ENCODE results near the gene GABRD.

The GABRD gene

GRCh38 chr1:2061065-2061778 is 42.1 kb downstream of the GABRD start:
- Histone ChIP-seq H3K9me3 (ENCODE audit: insufficient read depth, low read depth, low read length) (no peaks in the 10 kb centered on the region), H3F3A (ENCODE audit: low read depth) (no peaks in the 10 kb centered on the region), H3K4me3 (ENCODE audit: low read length, poor library complexity, severe bottlenecking) (no peak overlapping the region), H3K9ac (ENCODE audit: low read depth, low read length, poor library complexity, severe bottlenecking) (no peak overlapping the region), H3K36me3 (ENCODE audit: insufficient read depth, low read length) (no peaks in the 10 kb centered on the region), H3K9me2 (replicated peaks; ENCODE audit: low read depth, low read length) (no peaks in the 10 kb centered on the region), H3K4me1 (ENCODE audit: insufficient read depth, low read length, poor library complexity, severe bottlenecking) (no peaks in the 10 kb centered on the region), H3K27me3 (ENCODE audit: insufficient read depth, low read length, poor library complexity, severe bottlenecking) (no peaks in the 10 kb centered on the region), H4K20me1 (ENCODE audit: insufficient read depth, low read length, poor library complexity, severe bottlenecking) (no peaks in the 10 kb centered on the region), H3K79me2 (ENCODE audit: insufficient read depth, low read length) (no peaks in the 10 kb centered on the region), H2AFZ (ENCODE audit: low read length) (no peak overlapping the region), H3K4me2 (ENCODE audit: low read depth, low read length, poor library complexity, severe bottlenecking) (no peak overlapping the region)
- no peak for TF ChIP-seq CTCF (conservative IDR thresholded peaks at IDR 0.05; ENCODE audit: low read length)
- TF ChIP-seq EZH2phosphoT487 (IDR thresholded peaks at IDR 0.05; ENCODE audit: borderline replicate concordance), result no peak

- Histone ChIP-seq H3K9me2 (replicated peaks; ENCODE audit: low read depth, low read length) (no peaks in the 10 kb centered on the region), H3K27me3 (ENCODE audit: insufficient read depth, low read length, poor library complexity, severe bottlenecking) (no peaks in the 10 kb centered on the region), H3F3A (ENCODE audit: low read depth) (no peaks in the 10 kb centered on the region)
These were observed 46.6 kb downstream of the GABRD start for GRCh38 chr1:2065699-2066098.

GRCh38 chr1:2067393-2067792 is 48.2 kb downstream of the GABRD start:
- no peaks in the 10 kb centered on the region for H3K4me1 ChIP-seq (ENCODE audit: insufficient read depth, low read length, poor library complexity, severe bottlenecking)
- no peaks in the 10 kb centered on the region for H4K20me1 ChIP-seq (ENCODE audit: insufficient read depth, low read length, poor library complexity, severe bottlenecking)
- H3K27me3 ChIP-seq (ENCODE audit: insufficient read depth, low read length, poor library complexity, severe bottlenecking), result no peaks in the 10 kb centered on the region
- no peak overlapping the region for H3K4me2 ChIP-seq (ENCODE audit: low read depth, low read length, poor library complexity, severe bottlenecking)
- no peaks in the 10 kb centered on the region for H3K36me3 ChIP-seq (ENCODE audit: insufficient read depth, low read length)
- H3K4me3 ChIP-seq (ENCODE audit: low read length, poor library complexity, severe bottlenecking), result no peak overlapping the region
- no peaks in the 10 kb centered on the region for H3F3A ChIP-seq (ENCODE audit: low read depth)
- no peak overlapping the region for H3K9ac ChIP-seq (ENCODE audit: low read depth, low read length, poor library complexity, severe bottlenecking)
- TF ChIP-seq CTCF (conservative IDR thresholded peaks at IDR 0.05; ENCODE audit: low read length) (no peak), EZH2phosphoT487 (IDR thresholded peaks at IDR 0.05; ENCODE audit: borderline replicate concordance) (no peak)
- H3K9me2 ChIP-seq (replicated peaks; ENCODE audit: low read depth, low read length), result no peaks in the 10 kb centered on the region
- no peaks in the 10 kb centered on the region for H3K79me2 ChIP-seq (ENCODE audit: insufficient read depth, low read length)
- no peaks in the 10 kb centered on the region for H3K9me3 ChIP-seq (ENCODE audit: insufficient read depth, low read depth, low read length)
- H2AFZ ChIP-seq (ENCODE audit: low read length), result no peak overlapping the region

More at GRCh38 chr1:2065699-2066098, 46.6 kb downstream of the GABRD start:
- TF ChIP-seq CTCF (conservative IDR thresholded peaks at IDR 0.05; ENCODE audit: low read length), result no peak
- TF ChIP-seq EZH2phosphoT487 (IDR thresholded peaks at IDR 0.05; ENCODE audit: borderline replicate concordance), result no peak
- Histone ChIP-seq H3K4me2 (ENCODE audit: low read depth, low read length, poor library complexity, severe bottlenecking) (no peak overlapping the region), H4K20me1 (ENCODE audit: insufficient read depth, low read length, poor library complexity, severe bottlenecking) (no peaks in the 10 kb centered on the region), H3K4me3 (ENCODE audit: low read length, poor library complexity, severe bottlenecking) (no peak overlapping the region), H3K4me1 (ENCODE audit: insufficient read depth, low read length, poor library complexity, severe bottlenecking) (no peaks in the 10 kb centered on the region), H2AFZ (ENCODE audit: low read length) (no peak overlapping the region), H3K79me2 (ENCODE audit: insufficient read depth, low read length) (no peaks in the 10 kb centered on the region), H3K36me3 (ENCODE audit: insufficient read depth, low read length) (no peaks in the 10 kb centered on the region), H3K9me3 (ENCODE audit: insufficient read depth, low read depth, low read length) (no peaks in the 10 kb centered on the region), H3K9ac (ENCODE audit: low read depth, low read length, poor library complexity, severe bottlenecking) (no peak overlapping the region)
